ENCODE measurements around the gene SP6. TPM values are rescaled to one million over a fixed set of nuclear protein-coding genes. Genes with fewer than 3 reads are reported as not detected.

Gene SP6
- 1 to 10 TPM; 8.7 to 8.8 TPM for total RNA-seq

GRCh38 chr17:47850692-47851573, at the start of gene SP6:
Gene SP6, minus strand, starts transcription at chr17:47851163. Its CDS starts 2,734 bp downstream, at chr17:47848429.
- Histone ChIP-seq H3K27me3 (peaks cover 44% of the 10 kb centered on the region), H3K4me1 (no peaks in the 10 kb centered on the region), H3K4me3 (peak within 1 kb of the TSS; percentile 45), H3K9ac (ENCODE audit: low read depth in 2 of 2, low read length in 2 of 2) (peak within 1 kb of the TSS; percentile 77 to 81), H3K27ac (peak within 1 kb of the TSS; percentile 38), H3K9me3 (no peaks in the 10 kb centered on the region), H3K36me3 (no peaks in the 10 kb centered on the region)
- TF ChIP-seq CTCF (IDR thresholded peaks at IDR 0.05): no peak
- peak; percentile 94 for DNase-seq
- intact Hi-C loops (cut with DNase I): no loop called here

- Histone ChIP-seq H3K4me1 (peaks cover 12% of the 10 kb centered on the region), H3K27ac (no peak overlapping the region)
- intact Hi-C loops (cut with DNase I): loop anchor here (2.0 to 5.0 kb wide), 2 partner anchors 43 to 73 kb away; partner anchors contain the start of gene PNPO
Observed at GRCh38 chr17:47899643-47900042, 48.7 kb upstream of the SP6 start.

GRCh38 chr17:47898241-47898640, 47.3 kb upstream of the SP6 start:
- Histone ChIP-seq H3K4me3 (no peak overlapping the region), H3K4me1 (peaks cover 18% of the 10 kb centered on the region)
- intact Hi-C loops (cut with DNase I): loop anchor here (2.0 to 5.0 kb wide), 2 partner anchors 44 to 75 kb away; partner anchors contain the start of gene PNPO

More at GRCh38 chr17:47899643-47900042, 48.7 kb upstream of the SP6 start:
- Histone ChIP-seq H3K27me3 (no peaks in the 10 kb centered on the region), H3K36me3 (no peaks in the 10 kb centered on the region), H3K9me3 (no peaks in the 10 kb centered on the region), H3K9ac (ENCODE audit: low read depth in 2 of 2, low read length in 2 of 2) (no peak overlapping the region), H3K4me3 (no peak overlapping the region)
- no peak for DNase-seq
- TF ChIP-seq CTCF (IDR thresholded peaks at IDR 0.05): no peak

GRCh38 chr17:47897561-47897960, 46.6 kb upstream of the SP6 start:
- no peak for DNase-seq
- Histone ChIP-seq H3K4me3 (no peak overlapping the region), H3K9ac (ENCODE audit: low read depth in 2 of 2, low read length in 2 of 2) (peak overlapping the region in 1 of 2 donors; percentile 98), H3K36me3 (no peaks in the 10 kb centered on the region), H3K9me3 (no peaks in the 10 kb centered on the region), H3K27ac (peak overlapping the region; percentile 86), H3K4me1 (peaks cover 18% of the 10 kb centered on the region), H3K27me3 (no peaks in the 10 kb centered on the region)
- no peak for TF ChIP-seq CTCF (IDR thresholded peaks at IDR 0.05)
- intact Hi-C loops (cut with DNase I): loop anchor here (5.0 kb wide), 1 partner anchor 45 kb away; the partner anchor contains the start of gene PNPO

More at GRCh38 chr17:47898241-47898640, 47.3 kb upstream of the SP6 start:
- no peaks in the 10 kb centered on the region for H3K27me3 ChIP-seq
- H3K9me3 ChIP-seq: no peaks in the 10 kb centered on the region
- no peak for DNase-seq
- no peak overlapping the region for H3K9ac ChIP-seq (ENCODE audit: low read depth in 2 of 2, low read length in 2 of 2)
- no peaks in the 10 kb centered on the region for H3K36me3 ChIP-seq
- no peak for TF ChIP-seq CTCF (IDR thresholded peaks at IDR 0.05)
- H3K27ac ChIP-seq: no peak overlapping the region

- Histone ChIP-seq H3K9ac (ENCODE audit: low read depth in 2 of 2, low read length in 2 of 2) (peak overlapping the region; percentile 92 to 98), H3K9me3 (no peaks in the 10 kb centered on the region), H3K4me1 (peaks cover 18% of the 10 kb centered on the region), H3K4me3 (peak overlapping the region; percentile 82), H3K27ac (peak overlapping the region; percentile 86), H3K27me3 (no peaks in the 10 kb centered on the region), H3K36me3 (no peaks in the 10 kb centered on the region)
- intact Hi-C loops (cut with DNase I): loop anchor here (5.0 kb wide), 1 partner anchor 45 kb away; the partner anchor contains the start of gene PNPO
- peak; percentile 46 for DNase-seq
- no peak for TF ChIP-seq CTCF (IDR thresholded peaks at IDR 0.05)
Observed at GRCh38 chr17:47896672-47897490, 45.9 kb upstream of the SP6 start.
